HepG2 (cell line): ENCODE measurements around the gene KAT2A. TPM values are rescaled to one million over a fixed set of nuclear protein-coding genes. Genes with fewer than 3 reads are reported as not detected.

Experiments
- AHR ChIP-seq: IDR thresholded peaks from 2 replicates; pipeline ENCODE4 v1.6.1; 2018; ENCODE audit warnings: missing genetic modification reagents, missing compliant biosample characterization
- KAT8 ChIP-seq: IDR thresholded peaks from 2 replicates; pipeline ENCODE4 v1.6.1; 2016; ENCODE audit warnings: missing genetic modification reagents, missing compliant biosample characterization
- KDM2A ChIP-seq: sonication (generic); formaldehyde crosslinking; IDR thresholded peaks from 2 replicates; pipeline ENCODE4 v1.4.0; 2020; ENCODE audit warnings: low read depth, missing genetic modification reagents, borderline replicate concordance
- MEIS1 ChIP-seq: sonication (generic); formaldehyde crosslinking; IDR thresholded peaks from 2 replicates; pipeline ENCODE4 v1.9.0; 2021; ENCODE audit warnings: mild to moderate bottlenecking, missing genetic modification reagents, moderate library complexity, borderline replicate concordance
- RBFOX2 ChIP-seq: fragments of 200-400 bp; formaldehyde crosslinking; IDR thresholded peaks from 2 replicates; pipeline ENCODE4 v1.6.1; 2017; ENCODE audit warnings: low read depth, mild to moderate bottlenecking, low read length
- SPEN ChIP-seq: sonication (generic); formaldehyde crosslinking; IDR thresholded peaks from 2 replicates; pipeline ENCODE4 v1.5.1; 2020; ENCODE audit warnings: low read depth, mild to moderate bottlenecking, missing genetic modification reagents
- TAF1 ChIP-seq: sonication (generic); formaldehyde crosslinking; IDR thresholded peaks from 2 replicates; pipeline ENCODE4 v1.4.0; 2020; ENCODE audit warnings: missing genetic modification reagents
- ZNF44 ChIP-seq: sonication (generic); formaldehyde crosslinking; IDR thresholded peaks from 2 replicates; pipeline ENCODE4 v1.5.1; 2020; ENCODE audit warnings: mild to moderate bottlenecking, missing genetic modification reagents
- ZNF546 ChIP-seq: sonication (generic); formaldehyde crosslinking; conservative IDR thresholded peaks from 2 replicates; pipeline ENCODE4 v1.8.1; 2023; ENCODE audit warnings: mild to moderate bottlenecking, missing genetic modification reagents
- polyA plus RNA-seq, 8 experiments: library from polyadenylated mRNA; depleted of rRNA in 3 of 8; stranded (reverse) in 7 of 8; unstranded in 1 of 8; fragments of >200 nt; fragmentation: Illumina TruSeq in 4 of 8; extraction: Trizol in 4 of 8; gene quantifications; 2 replicates each; pipeline versions ENCODE4 v1.2.1 to v1.2.3, GENCODE V29; 2011 to 2016; ENCODE audit warnings: low read depth in 4 of 8, missing spikeins in 1 of 8, mixed read lengths in 1 of 8; ENCODE audit not compliant: insufficient read depth in 1 of 8
- total RNA-seq, 5 experiments: library from RNA; depleted of rRNA; stranded (reverse); fragments of >200 nt; fragmentation: Illumina TruSeq; extraction: Trizol; gene quantifications; 2 replicates each; pipeline ENCODE4 v1.2.3, GENCODE V29; 2016; ENCODE audit warnings: low read depth in 1 of 5
- TF ChIP-seq, protein P1 (sequence below): sonication (generic); formaldehyde crosslinking; IDR thresholded peaks from 2 replicates; pipeline ENCODE4 v1.5.1; 2020; ENCODE audit warnings: missing genetic modification reagents, mild to moderate bottlenecking, borderline replicate concordance
- TF ChIP-seq, protein P2 (sequence below): IDR thresholded peaks from 2 replicates; pipeline ENCODE4 v1.6.1; 2016; ENCODE audit warnings: missing genetic modification reagents, missing compliant biosample characterization
- TF ChIP-seq, protein P3 (sequence below): sonication (generic); formaldehyde crosslinking; IDR thresholded peaks from 2 replicates; pipeline ENCODE4 v1.5.0; 2020; ENCODE audit warnings: missing genetic modification reagents
- TF ChIP-seq, protein P4 (sequence below): sonication (generic); formaldehyde crosslinking; IDR thresholded peaks from 2 replicates; pipeline ENCODE4 v1.4.0; 2020; ENCODE audit warnings: missing genetic modification reagents
- TF ChIP-seq, protein P5 (sequence below): sonication (generic); formaldehyde crosslinking; IDR thresholded peaks from 2 replicates; pipeline ENCODE4 v1.8.1; 2023; ENCODE audit warnings: missing genetic modification reagents, mild to moderate bottlenecking, borderline replicate concordance

Gene KAT2A
- total and polyA plus RNA-seq, 2 of the 13 experiments (the other 11 are each of a cell fraction or from before 2014, with no cell fraction given) = 29.1 to 90.4 TPM

DNA sequence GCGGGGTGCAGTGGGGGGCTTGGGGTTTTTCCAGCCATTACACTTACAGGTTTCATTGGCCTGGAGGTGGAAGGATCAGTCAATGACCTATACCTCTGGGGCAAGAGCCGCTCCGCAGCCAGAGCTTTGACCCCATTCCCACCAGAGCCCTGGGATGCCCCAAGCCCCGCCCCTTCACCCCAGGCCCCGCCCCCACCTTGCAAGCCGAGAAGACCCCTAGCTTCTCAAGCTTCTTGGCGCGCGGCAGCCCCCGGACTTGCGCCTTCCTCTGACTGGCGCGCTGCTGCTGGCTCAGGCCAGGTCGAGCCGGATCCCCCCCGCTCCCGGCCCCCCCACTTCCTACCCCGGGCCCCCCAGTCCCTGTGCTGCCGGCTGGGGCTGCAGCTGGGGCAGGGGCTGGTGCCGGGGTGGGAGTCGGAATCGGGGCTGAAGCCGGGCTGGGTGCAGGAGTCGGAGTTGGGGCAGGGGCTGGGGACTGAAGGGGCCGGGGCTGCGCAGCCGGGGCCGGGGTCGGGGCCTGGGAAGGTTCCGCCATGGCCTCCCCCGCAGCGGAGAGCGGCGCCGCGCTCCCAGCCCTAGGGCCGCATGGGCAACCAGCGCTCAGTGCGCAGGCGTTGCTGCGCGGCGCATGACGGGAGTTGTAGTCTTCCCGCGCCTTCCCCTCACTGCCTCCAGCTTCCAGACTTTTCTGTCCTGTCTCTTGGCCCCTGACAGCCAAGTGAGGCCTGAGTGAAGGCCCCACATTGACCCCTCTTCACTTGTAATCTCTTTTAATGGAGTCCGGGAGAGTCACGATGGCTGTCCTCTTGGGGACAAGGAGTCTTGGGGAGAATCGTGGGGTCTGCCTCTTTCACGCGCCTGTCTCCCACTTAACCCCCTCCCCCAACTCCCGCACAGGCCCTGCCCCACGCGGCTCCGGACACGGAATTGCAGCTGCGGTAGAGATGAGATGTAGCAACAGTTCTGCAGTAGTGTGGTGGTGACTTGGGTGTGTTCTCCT is at the start of gene KAT2A (continued):
- TF ChIP-seq, protein P1, sequence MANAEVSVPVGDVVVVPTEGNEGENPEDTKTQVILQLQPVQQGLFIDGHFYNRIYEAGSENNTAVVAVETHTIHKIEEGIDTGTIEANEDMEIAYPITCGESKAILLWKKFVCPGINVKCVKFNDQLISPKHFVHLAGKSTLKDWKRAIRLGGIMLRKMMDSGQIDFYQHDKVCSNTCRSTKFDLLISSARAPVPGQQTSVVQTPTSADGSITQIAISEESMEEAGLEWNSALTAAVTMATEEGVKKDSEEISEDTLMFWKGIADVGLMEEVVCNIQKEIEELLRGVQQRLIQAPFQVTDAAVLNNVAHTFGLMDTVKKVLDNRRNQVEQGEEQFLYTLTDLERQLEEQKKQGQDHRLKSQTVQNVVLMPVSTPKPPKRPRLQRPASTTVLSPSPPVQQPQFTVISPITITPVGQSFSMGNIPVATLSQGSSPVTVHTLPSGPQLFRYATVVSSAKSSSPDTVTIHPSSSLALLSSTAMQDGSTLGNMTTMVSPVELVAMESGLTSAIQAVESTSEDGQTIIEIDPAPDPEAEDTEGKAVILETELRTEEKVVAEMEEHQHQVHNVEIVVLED (CRISPR knock-in tag) = peak; percentile 59; the same call in 1 of the 2 replicates
- TF ChIP-seq ZNF44 (peak; percentile 71; the same call in 1 of the 2 replicates), SPEN (CRISPR knock-in tag) (peak; percentile 91), MEIS1 (CRISPR knock-in tag) (peak; percentile 28; the same call in 1 of the 2 replicates), KDM2A (CRISPR knock-in tag) (peak; percentile 92), AHR (CRISPR knock-in tag) (peak; percentile 41; the same call in 1 of the 2 replicates), KAT8 (CRISPR knock-in tag) (no peak; the same call in 1 of the 2 replicates), TAF1 (CRISPR knock-in tag) (peak; percentile 72), ZNF546 (CRISPR knock-in tag) (peak; percentile 43; the same call in 1 of the 2 replicates), RBFOX2 (peak; percentile 85)
- TF ChIP-seq, protein P2, sequence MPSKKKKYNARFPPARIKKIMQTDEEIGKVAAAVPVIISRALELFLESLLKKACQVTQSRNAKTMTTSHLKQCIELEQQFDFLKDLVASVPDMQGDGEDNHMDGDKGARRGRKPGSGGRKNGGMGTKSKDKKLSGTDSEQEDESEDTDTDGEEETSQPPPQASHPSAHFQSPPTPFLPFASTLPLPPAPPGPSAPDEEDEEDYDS = 0 out of 2 replicates have a peak, but pooled peaks have one; percentile 37
- TF ChIP-seq, protein P3, sequence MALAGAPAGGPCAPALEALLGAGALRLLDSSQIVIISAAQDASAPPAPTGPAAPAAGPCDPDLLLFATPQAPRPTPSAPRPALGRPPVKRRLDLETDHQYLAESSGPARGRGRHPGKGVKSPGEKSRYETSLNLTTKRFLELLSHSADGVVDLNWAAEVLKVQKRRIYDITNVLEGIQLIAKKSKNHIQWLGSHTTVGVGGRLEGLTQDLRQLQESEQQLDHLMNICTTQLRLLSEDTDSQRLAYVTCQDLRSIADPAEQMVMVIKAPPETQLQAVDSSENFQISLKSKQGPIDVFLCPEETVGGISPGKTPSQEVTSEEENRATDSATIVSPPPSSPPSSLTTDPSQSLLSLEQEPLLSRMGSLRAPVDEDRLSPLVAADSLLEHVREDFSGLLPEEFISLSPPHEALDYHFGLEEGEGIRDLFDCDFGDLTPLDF (CRISPR knock-in tag) = no peak
- TF ChIP-seq, protein P4, sequence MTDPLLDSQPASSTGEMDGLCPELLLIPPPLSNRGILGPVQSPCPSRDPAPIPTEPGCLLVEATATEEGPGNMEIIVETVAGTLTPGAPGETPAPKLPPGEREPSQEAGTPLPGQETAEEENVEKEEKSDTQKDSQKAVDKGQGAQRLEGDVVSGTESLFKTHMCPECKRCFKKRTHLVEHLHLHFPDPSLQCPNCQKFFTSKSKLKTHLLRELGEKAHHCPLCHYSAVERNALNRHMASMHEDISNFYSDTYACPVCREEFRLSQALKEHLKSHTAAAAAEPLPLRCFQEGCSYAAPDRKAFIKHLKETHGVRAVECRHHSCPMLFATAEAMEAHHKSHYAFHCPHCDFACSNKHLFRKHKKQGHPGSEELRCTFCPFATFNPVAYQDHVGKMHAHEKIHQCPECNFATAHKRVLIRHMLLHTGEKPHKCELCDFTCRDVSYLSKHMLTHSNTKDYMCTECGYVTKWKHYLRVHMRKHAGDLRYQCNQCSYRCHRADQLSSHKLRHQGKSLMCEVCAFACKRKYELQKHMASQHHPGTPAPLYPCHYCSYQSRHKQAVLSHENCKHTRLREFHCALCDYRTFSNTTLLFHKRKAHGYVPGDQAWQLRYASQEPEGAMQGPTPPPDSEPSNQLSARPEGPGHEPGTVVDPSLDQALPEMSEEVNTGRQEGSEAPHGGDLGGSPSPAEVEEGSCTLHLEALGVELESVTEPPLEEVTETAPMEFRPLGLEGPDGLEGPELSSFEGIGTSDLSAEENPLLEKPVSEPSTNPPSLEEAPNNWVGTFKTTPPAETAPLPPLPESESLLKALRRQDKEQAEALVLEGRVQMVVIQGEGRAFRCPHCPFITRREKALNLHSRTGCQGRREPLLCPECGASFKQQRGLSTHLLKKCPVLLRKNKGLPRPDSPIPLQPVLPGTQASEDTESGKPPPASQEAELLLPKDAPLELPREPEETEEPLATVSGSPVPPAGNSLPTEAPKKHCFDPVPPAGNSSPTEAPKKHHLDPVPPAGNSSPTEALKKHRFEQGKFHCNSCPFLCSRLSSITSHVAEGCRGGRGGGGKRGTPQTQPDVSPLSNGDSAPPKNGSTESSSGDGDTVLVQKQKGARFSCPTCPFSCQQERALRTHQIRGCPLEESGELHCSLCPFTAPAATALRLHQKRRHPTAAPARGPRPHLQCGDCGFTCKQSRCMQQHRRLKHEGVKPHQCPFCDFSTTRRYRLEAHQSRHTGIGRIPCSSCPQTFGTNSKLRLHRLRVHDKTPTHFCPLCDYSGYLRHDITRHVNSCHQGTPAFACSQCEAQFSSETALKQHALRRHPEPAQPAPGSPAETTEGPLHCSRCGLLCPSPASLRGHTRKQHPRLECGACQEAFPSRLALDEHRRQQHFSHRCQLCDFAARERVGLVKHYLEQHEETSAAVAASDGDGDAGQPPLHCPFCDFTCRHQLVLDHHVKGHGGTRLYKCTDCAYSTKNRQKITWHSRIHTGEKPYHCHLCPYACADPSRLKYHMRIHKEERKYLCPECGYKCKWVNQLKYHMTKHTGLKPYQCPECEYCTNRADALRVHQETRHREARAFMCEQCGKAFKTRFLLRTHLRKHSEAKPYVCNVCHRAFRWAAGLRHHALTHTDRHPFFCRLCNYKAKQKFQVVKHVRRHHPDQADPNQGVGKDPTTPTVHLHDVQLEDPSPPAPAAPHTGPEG (CRISPR knock-in tag) = 0 out of 2 replicates have a peak, but pooled peaks have one; percentile 32
- TF ChIP-seq, protein P5, sequence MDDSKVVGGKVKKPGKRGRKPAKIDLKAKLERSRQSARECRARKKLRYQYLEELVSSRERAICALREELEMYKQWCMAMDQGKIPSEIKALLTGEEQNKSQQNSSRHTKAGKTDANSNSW (CRISPR knock-in tag) = 0 out of 2 replicates have a peak, but pooled peaks have one; percentile 61
